ENCODE measurements around the gene STIMATE.

- TF ChIP-seq MXI1 (conservative IDR thresholded peaks at IDR 0.05; ENCODE audit: poor library complexity, severe bottlenecking), result no peak
- TF ChIP-seq, protein P1, sequence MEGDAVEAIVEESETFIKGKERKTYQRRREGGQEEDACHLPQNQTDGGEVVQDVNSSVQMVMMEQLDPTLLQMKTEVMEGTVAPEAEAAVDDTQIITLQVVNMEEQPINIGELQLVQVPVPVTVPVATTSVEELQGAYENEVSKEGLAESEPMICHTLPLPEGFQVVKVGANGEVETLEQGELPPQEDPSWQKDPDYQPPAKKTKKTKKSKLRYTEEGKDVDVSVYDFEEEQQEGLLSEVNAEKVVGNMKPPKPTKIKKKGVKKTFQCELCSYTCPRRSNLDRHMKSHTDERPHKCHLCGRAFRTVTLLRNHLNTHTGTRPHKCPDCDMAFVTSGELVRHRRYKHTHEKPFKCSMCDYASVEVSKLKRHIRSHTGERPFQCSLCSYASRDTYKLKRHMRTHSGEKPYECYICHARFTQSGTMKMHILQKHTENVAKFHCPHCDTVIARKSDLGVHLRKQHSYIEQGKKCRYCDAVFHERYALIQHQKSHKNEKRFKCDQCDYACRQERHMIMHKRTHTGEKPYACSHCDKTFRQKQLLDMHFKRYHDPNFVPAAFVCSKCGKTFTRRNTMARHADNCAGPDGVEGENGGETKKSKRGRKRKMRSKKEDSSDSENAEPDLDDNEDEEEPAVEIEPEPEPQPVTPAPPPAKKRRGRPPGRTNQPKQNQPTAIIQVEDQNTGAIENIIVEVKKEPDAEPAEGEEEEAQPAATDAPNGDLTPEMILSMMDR (IDR thresholded peaks at IDR 0.05; ENCODE audit: poor library complexity, severe bottlenecking), result no peak
- no peak for TF ChIP-seq POLR2AphosphoS5 (IDR thresholded peaks at IDR 0.05)
- no peak for TF ChIP-seq EP300 (conservative IDR thresholded peaks at IDR 0.05; ENCODE audit: poor library complexity, severe bottlenecking)
Observed at GRCh38 chr3:52796411-52796810, 100.9 kb downstream of the STIMATE start.

All from neural cell (in vitro differentiated cells).